ENCODE results near the gene SLC35E1.

Gene SLC35E1

DNA sequence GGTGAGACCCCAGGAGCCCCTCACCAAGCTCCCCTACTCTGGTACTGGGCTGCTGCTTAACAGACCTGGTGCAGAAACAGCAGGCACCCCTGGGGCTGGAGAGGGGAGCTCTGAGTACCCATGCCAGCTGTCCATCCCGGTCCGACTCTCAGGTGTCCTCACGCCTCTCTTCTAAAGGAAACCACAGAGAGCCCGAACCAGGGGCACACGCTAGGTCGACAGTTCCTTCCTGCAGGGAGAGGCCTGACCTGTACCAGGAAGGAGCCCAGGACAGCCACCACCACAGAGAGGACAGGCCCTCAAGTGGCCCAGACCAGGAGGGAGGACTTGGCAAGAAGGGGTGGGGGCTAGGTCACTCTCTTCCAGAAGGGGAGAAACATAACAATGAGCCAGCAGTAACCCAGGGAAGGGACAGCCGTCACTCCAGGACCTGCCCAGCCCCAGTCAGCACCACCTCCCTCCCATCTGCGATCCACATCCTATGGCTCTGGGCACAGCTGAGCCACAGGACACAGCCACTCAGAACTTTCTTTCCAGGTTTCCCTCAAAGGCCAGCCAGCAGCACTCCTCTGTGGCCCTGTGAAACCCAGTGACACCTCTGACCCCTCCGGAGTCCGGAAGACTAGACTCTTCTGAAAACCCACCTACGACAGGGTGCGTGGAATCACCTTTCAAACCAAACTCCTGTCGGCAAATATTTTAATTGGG is 13.0 kb upstream of the SLC35E1 start:
- in situ Hi-C loops (cut with HindIII; ENCODE audit: low sequenced_read_pairs): no loop called here
- TF ChIP-seq, protein P1, sequence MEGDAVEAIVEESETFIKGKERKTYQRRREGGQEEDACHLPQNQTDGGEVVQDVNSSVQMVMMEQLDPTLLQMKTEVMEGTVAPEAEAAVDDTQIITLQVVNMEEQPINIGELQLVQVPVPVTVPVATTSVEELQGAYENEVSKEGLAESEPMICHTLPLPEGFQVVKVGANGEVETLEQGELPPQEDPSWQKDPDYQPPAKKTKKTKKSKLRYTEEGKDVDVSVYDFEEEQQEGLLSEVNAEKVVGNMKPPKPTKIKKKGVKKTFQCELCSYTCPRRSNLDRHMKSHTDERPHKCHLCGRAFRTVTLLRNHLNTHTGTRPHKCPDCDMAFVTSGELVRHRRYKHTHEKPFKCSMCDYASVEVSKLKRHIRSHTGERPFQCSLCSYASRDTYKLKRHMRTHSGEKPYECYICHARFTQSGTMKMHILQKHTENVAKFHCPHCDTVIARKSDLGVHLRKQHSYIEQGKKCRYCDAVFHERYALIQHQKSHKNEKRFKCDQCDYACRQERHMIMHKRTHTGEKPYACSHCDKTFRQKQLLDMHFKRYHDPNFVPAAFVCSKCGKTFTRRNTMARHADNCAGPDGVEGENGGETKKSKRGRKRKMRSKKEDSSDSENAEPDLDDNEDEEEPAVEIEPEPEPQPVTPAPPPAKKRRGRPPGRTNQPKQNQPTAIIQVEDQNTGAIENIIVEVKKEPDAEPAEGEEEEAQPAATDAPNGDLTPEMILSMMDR (IDR thresholded peaks at IDR 0.05; ENCODE audit: low read depth, low read length, missing control alignments): no peak
- H3K4me3 ChIP-seq (ENCODE audit: low read depth, low read length): no peak overlapping the region
- DNase-seq (ENCODE audit: low read depth): no peak

DNA sequence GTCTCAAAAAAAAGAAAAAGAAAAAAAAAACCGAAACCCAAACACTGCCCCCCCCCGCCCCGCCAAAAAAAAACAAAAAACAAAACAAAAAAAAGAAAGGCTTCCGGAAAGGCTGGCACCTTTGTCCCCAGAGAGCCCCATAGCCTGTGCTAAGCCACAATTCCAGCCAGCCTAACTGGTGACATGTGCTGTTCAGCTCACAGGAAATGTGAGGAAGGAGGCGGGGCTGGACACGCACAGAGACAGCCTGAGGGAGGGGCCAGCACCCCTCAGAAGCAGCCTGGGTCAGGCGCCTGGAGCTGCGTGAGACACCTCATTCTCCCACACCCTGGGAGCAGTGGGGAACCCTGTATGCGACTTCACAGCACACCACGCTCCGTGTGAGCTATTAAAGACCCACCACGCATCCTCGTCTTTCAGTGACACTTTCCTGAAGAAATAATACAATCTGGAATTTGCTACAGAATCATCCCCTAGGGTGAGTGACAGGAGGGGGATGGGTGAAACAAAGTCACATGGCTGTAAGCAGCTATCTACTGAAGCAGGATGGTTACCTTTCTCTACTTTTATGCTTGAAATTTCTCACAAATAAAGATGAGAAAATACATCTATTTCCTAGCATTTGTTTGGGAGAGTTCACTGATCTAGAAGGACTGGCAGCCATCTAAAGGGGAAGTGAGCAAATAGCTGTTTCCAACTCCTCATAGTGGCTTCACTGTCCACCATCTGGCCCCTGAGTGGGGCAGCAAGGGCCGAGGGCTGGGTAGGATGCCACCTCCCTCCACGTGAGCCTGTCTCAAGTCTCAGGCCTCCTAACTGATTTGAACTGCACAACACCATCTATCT is 12.3 kb upstream of the SLC35E1 start:
- no peak for DNase-seq (ENCODE audit: low read depth)
- TF ChIP-seq, protein P1 (IDR thresholded peaks at IDR 0.05; ENCODE audit: low read depth, low read length, missing control alignments): no peak
- in situ Hi-C loops (cut with HindIII; ENCODE audit: low sequenced_read_pairs): no loop called here
- H3K4me3 ChIP-seq (ENCODE audit: low read depth, low read length): peak overlapping the region; percentile 10

DNA sequence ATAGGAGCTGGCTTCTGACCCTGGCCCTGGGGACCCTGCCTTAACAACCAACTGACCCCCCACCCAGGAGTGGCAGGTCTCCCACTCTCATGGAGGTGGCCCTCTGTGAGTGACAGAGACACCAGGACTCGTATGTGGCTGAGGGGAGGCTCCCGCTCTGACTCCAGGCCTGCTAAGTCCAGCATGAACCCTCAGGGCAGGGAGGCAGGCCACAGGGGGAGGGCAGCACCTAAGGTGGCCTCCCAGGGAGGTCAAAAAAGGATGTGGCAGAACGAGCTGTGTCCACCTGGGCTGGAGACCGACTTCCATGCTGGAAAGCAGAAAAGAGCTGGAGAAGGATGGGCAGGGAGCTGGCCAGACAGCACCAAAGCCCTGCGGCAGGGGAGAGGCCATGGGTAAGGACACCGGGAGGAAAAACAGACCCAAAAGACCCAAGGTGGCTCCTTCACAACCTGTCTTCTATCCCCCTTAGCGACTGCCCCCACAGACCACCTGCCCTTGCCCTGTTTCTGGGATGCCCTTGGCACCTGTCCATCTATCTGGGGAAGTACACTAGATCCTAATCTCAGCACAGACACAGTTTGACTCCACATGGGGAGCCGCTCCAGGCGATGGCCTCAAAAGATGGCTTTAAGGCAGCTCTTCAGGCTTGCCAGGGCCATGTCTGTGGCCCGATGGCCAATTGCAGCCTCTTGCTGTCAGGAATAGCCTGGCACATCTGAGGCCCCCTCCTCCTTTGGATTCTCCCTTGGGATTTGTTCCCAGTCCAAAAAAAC is 10.5 kb upstream of the SLC35E1 start:
- TF ChIP-seq, protein P1 (IDR thresholded peaks at IDR 0.05; ENCODE audit: low read depth, low read length, missing control alignments): no peak
- in situ Hi-C loops (cut with HindIII; ENCODE audit: low sequenced_read_pairs): no loop called here
- no peak overlapping the region for H3K4me3 ChIP-seq (ENCODE audit: low read depth, low read length)

DNA sequence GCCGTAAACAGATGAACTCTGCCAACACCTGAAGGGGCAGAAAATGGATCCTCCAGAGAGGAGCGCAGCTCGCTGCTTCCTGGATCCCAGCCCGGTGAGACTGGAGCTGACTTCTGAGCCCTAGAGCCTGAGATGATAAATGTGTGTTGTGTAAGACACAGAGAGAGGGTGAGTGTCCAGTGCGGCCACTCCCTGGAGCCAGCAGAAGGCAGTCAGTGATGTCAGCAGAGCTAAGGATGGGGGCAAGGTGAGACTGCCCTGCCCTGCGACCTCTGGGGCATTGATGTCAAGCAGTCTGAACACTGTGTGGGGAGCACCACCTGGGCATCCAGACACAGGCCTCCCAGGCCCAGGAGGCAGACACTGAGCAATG is 9.7 kb upstream of the SLC35E1 start:
- no peak overlapping the region for H3K4me3 ChIP-seq (ENCODE audit: low read depth, low read length)
- TF ChIP-seq, protein P1 (IDR thresholded peaks at IDR 0.05; ENCODE audit: low read depth, low read length, missing control alignments): no peak
- in situ Hi-C loops (cut with HindIII; ENCODE audit: low sequenced_read_pairs): no loop called here
- DNase-seq (ENCODE audit: low read depth): no peak

More for the DNA sequence above, 10.5 kb upstream of the SLC35E1 start:
- no peak for DNase-seq (ENCODE audit: low read depth)

DNA sequence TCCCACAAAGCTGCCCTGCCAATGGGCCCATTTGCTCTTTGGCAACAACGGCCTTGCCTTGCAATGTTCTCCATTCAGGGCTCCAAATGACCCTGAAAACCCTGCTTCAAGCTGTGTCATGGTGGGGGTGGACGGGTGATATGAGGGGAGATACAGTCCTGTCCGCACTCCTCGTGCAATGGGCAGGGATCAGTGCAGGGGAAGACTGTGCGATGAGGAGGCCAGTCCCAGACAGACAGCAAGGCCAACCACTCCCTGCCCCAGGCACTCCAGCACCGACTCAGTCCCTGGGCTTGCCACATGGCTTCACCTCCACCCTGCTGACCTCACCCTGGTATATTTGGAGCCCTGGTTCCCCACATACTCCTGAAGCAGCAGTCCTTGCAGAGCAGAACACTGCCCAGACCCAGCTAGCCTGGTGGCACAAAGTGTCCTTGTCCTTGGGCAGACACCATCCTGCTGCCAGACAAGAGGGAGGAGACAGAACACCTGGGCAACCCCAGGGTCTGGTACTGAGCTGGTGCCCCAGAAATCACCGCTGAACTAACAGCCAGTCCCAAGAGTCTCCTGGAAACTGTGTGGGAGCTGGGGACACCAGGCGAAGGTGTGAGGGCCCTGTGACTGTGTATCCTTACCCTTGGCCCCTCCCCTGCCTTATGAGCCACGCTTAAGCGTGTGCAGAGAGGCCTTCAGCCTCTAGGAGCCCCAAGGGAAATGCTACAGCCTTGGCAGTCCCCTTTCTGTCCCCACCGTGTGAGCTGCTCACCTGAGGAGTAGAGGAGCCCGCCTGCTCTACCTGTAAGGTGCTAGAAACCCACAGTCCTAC is 9.1 kb upstream of the SLC35E1 start:
- in situ Hi-C loops (cut with HindIII; ENCODE audit: low sequenced_read_pairs): no loop called here
- no peak overlapping the region for H3K4me3 ChIP-seq (ENCODE audit: low read depth, low read length)
- TF ChIP-seq, protein P1 (IDR thresholded peaks at IDR 0.05; ENCODE audit: low read depth, low read length, missing control alignments): no peak
- DNase-seq (ENCODE audit: low read depth): no peak
